ENCODE measurements around the gene CPEB4.

DNA sequence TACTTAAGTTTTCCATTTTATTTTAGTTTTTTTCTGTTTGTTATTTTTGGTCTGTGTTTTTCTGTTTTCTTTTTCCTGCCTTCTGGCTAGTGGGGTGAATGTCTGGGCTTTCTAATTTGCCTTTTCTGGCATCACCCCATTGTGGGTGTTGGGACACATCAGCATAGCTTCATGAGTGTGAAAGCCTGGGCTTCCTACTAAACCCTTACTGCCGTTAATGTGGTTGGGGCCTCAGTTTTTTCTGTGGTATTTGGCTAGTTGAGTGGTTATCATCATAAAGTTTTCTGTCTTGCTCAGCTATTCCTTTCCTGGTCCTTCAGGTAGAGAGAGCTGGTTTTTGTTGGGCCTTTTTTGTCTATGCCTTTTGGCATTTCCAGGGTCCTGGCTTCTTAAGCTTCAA is 122.2 kb downstream of the CPEB4 start:
- TF ChIP-seq, protein P1, sequence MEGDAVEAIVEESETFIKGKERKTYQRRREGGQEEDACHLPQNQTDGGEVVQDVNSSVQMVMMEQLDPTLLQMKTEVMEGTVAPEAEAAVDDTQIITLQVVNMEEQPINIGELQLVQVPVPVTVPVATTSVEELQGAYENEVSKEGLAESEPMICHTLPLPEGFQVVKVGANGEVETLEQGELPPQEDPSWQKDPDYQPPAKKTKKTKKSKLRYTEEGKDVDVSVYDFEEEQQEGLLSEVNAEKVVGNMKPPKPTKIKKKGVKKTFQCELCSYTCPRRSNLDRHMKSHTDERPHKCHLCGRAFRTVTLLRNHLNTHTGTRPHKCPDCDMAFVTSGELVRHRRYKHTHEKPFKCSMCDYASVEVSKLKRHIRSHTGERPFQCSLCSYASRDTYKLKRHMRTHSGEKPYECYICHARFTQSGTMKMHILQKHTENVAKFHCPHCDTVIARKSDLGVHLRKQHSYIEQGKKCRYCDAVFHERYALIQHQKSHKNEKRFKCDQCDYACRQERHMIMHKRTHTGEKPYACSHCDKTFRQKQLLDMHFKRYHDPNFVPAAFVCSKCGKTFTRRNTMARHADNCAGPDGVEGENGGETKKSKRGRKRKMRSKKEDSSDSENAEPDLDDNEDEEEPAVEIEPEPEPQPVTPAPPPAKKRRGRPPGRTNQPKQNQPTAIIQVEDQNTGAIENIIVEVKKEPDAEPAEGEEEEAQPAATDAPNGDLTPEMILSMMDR (IDR thresholded peaks at IDR 0.05), result no peak
- TF ChIP-seq POLR2A (IDR thresholded peaks at IDR 0.05) (no peak), EP300 (IDR thresholded peaks at IDR 0.05) (no peak)
